AG10803 (cell line): ENCODE results near the gene ZBTB7A.

Experiments
- DNase-seq: peaks from one replicate; pipeline ENCODE4 v3.0.0; 2010; ENCODE audit warnings: low read depth
- H3K4me3 ChIP-seq: 2 replicates; pipeline ENCODE4 v1.5.1; 2011; ENCODE audit warnings: mild to moderate bottlenecking, low read length, control low read depth
- TF ChIP-seq, protein P1 (sequence below): conservative IDR thresholded peaks from 2 replicates; pipeline ENCODE4 v1.5.1; 2011; ENCODE audit warnings: mild to moderate bottlenecking, low read length, control low read depth, inconsistent platforms

ZBTB7A gene

DNA sequence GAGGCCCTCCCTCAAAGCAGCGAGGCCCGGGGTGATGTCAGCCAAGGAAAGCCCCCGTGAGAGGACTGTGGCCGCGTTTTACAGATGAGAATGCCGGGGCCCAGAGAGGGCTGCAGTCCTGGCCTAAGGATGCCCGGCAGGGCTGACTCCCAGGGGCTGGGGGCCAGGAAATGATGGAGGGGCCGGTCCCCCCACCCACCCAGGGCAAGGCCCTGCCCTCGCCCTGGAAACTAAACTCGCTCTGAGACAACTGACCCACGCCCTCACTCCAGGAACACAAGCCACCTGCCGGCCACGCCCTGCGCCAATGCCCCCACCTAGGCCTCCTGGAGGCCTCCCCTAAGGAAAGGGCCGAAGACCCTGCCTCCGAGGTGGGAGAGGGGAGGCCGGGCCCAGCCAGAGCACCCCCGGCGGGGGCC lies 7.2 kb downstream of the ZBTB7A start:
- H3K4me3 ChIP-seq: peak overlapping the region; percentile 52
- no peak for DNase-seq
- TF ChIP-seq, protein P1, sequence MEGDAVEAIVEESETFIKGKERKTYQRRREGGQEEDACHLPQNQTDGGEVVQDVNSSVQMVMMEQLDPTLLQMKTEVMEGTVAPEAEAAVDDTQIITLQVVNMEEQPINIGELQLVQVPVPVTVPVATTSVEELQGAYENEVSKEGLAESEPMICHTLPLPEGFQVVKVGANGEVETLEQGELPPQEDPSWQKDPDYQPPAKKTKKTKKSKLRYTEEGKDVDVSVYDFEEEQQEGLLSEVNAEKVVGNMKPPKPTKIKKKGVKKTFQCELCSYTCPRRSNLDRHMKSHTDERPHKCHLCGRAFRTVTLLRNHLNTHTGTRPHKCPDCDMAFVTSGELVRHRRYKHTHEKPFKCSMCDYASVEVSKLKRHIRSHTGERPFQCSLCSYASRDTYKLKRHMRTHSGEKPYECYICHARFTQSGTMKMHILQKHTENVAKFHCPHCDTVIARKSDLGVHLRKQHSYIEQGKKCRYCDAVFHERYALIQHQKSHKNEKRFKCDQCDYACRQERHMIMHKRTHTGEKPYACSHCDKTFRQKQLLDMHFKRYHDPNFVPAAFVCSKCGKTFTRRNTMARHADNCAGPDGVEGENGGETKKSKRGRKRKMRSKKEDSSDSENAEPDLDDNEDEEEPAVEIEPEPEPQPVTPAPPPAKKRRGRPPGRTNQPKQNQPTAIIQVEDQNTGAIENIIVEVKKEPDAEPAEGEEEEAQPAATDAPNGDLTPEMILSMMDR: no peak

DNA sequence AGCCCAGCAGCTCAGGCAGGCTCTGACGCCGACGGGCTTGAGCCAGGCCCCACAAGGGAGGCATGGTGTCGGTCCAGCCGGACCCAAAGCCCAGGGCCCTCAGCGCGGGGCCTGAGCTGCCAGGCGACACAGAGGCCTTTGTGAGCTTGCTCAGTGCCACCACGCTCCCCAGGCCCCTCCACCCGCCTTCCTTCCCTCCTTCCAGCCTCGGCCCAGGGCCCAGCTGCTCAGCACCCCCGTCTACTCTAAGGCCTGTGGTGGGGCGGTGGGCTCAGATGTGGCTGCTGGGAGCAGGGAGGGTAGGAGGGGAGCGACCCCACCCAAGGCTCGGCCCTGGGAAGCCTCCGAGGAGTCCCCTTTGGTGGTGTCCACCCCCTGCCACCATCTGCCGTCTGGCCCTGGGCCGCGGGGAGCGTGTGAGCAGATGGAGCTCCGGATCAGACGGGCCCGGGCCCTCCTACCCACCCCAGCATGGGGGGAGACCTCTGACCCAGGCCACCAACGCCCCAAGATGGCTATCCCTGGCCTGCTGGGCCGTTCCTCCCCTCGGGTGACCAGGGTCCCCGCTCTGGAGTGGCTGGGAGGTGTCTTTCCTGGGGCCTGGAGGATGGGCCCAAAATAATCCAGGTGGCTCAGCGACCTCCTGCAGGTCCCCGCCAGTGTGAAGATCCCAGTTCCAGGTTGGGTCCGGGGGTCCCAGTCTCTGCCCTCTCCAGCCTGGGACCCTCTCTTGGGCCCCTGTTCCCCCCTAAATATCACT lies 7.8 kb downstream of the ZBTB7A start:
- no peak for DNase-seq
- peak overlapping the region; percentile 52 for H3K4me3 ChIP-seq
- TF ChIP-seq, protein P1: no peak

DNA sequence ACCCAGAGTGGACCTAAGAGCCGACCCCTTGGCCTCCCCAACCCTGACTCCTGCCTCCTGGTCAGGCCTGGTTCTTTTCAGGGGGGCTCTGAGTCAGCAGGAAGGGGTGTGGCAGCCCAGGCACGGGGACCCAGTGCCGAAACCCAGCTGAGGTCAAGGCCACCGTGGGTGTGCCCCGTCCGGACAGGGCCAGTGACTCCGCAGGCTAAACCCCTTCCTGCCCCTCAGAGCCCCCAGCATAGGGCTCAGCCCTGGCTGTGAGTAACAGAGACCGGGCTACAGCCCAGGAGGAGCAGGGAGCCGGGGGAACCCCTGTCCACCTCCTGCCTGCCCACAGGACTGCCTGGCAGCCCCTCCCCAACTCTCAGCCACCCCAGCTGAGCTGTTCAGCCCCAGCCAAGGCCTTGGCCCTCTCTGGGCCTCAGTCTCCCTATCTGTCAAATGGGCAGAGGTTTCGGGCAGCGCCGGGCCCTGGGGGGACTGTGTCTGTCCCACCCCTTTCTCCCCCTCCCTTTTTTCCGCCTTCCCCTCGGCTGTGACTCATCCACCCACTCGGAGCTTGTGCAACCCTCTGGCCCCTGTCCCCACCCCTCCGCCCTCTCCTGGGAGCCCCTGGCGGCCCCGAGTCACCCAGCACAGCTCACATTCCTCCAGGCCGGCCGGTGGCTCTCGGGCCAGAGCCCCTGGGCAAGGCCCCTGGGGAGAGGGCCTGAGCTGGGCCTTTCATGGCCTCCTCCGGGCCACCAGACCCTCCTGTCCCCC lies 8.6 kb downstream of the ZBTB7A start:
- TF ChIP-seq, protein P1: peak; percentile 26
- H3K4me3 ChIP-seq: peak overlapping the region; percentile 52
- peak; percentile 91 for DNase-seq

DNA sequence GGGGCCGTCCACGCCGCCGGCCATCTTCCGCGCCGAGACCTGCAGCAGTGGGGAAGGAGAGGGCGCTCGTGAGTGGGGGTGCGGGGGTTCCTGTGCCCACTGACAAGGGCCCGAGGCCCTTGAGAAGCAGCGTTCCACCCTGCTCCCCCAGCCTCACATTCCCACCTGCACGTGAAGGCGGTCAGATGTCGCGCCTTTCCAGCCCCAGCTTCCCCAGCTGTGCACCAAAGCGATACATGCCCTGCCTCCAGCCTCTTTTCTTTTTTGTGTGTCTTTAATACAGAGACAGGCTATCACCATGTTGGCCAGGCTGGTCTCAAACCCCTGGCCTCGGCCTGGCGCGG lies 11.5 kb downstream of the ZBTB7A start:
- DNase-seq: no peak
- TF ChIP-seq, protein P1: no peak

DNA sequence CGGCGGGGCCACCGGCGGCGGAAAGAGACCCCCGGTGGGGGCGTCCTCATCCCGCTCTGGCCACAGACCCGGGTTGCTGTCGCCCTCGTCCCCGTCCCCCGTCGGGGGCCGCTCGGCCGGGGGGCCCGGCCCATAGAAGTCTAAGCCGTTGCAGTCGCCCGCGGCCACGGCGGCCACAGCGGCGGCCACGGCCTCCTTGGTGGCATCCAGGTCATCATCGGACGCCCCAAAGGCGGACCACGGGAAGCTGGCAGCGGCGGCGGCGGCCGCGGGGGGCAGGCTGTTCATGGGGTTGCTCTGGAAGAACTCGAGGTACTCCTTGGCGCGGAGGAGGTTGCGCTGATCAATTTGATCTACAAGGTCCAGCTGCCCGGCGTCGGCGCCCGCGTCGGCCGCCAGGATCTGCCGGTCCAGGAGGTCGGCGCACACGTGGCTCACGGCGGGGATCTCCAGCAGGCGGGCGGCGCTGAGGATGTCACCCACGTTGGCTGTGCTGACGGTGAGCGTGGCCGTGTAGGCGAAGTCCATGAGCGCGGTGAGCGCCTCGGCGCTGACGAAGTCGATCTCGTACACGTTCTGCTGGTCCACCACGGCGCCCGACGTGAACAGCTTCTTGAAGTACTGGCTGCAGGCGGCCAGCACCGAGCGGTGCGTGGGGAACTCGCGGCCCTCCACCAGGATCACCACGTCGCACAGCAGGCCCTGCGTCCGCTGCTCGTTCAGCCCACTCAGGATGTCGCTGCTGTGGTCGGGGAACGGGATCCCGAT lies 12.1 kb downstream of the ZBTB7A start:
- TF ChIP-seq, protein P1: no peak
- H3K4me3 ChIP-seq: no peak overlapping the region
- DNase-seq: no peak

More for the DNA sequence above, 11.5 kb downstream of the ZBTB7A start:
- no peak overlapping the region for H3K4me3 ChIP-seq

DNA sequence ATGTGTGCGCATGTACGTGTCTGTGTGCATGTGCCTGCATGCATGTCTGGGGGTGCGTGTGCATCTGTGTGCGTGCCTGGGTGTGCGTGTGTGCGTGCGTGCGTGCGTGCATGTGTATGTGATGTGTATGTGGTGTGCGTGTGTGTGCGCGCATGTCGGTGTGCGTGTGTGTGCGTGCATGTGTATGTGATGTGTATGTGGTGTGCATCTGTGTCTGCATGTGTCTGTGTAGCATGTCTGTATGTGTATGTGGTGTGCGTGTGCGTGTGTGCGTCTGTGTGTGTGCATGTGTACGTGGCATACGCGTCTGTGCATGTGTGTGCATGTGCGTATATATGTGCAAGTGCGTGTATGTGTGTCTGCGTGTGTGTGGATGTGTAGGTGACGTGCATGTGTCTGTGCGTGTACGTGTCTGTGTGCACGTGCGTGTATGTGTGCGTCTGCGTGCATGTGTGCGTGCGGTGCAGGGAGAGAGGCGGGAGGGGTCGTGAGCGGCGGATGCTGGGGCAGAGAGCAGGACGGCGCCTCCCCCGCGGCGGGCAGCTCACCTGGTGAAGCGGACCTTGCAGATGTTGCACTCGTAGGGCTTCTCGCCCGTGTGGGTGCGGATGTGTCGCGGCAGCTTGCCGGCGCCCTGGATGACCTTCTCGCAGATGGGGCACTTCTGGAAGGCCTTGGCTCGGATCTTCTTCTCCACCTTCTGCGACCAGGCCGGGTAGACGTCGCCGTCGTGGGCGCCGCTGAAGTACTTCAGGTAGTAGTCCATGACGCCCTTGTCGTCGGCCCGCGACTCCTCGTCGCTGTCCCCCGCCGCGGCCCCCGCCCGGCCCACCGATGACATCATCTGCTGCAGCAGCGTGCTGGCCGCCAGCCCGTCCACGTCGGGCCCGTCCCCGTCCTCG lies 13.0 kb downstream of the ZBTB7A start:
- H3K4me3 ChIP-seq: no peak overlapping the region
- TF ChIP-seq, protein P1: no peak
- no peak for DNase-seq
